Left lung (tissue), 10 donors: ENCODE data around the gene BRS3. TPM values are rescaled to one million over a fixed set of nuclear protein-coding genes. Genes with fewer than 3 reads are reported as not detected.

Experiments used
- ATAC-seq: fragments of 200-7000 bp; cut with Tn5 transposase; one replicate; pipeline ENCODE4 v1.9.1; 2020; ENCODE audit warnings: moderate library complexity
- DNase-seq, 4 donors: peaks; one replicate each; pipeline ENCODE4 v3.0.0-alpha.2; 2013 to 2020
- H3K27ac ChIP-seq, 2 donors: fragments of 200-600 bp; sonication (generic) in 1 of 2; one replicate each; pipeline versions ENCODE4 v1.5.0 to v1.8.0; 2020 to 2021
- H3K27me3 ChIP-seq, 2 donors: fragments of 200-600 bp; sonication (generic) in 1 of 2; one replicate each; pipeline versions ENCODE4 v1.5.0 to v1.8.0; 2020 to 2021
- H3K36me3 ChIP-seq, 2 donors: fragments of 200-600 bp; sonication (generic) in 1 of 2; one replicate each; pipeline versions ENCODE4 v1.5.0 to v1.8.0; 2020 to 2021
- H3K4me1 ChIP-seq, 2 donors: fragments of 200-600 bp; one replicate each; pipeline ENCODE4 v1.8.0; 2021
- H3K4me3 ChIP-seq, 2 donors: fragments of 200-600 bp; sonication (generic) in 1 of 2; one replicate each; pipeline versions ENCODE4 v1.5.0 to v1.8.0; 2020 to 2021; ENCODE audit warnings: mild to moderate bottlenecking in 1 of 2
- H3K9me3 ChIP-seq, 2 donors: fragments of 200-600 bp; sonication (generic) in 1 of 2; one replicate each; pipeline versions ENCODE4 v1.5.0 to v1.8.0; 2020 to 2021
- intact Hi-C, 2 donors: fragments of 100-400 bp; cut with DNase I; formaldehyde crosslinking; loops; one replicate each; pipeline versions ENCODE4 v1.11.2 to v1.14.2; 2022
- polyA plus RNA-seq, 6 donors: library from polyadenylated mRNA; unstranded; fragments of 120-200 nt; gene quantifications; one replicate each; pipeline ENCODE4 v1.2.1, GENCODE V29; 2013; ENCODE audit not compliant: insufficient read length in 6 of 6
- total RNA-seq, 2 donors: library from RNA; stranded (reverse); fragmentation: NEBNext Ultra II Directional; extraction: Animal tissue kit (Norgen Biotek cat#: 25700); gene quantifications; one replicate each; pipeline ENCODE4 v1.2.1, GENCODE V29; 2021
- TF ChIP-seq, protein P1 (sequence below), 2 donors: fragments of 200-600 bp; sonication (generic) in 1 of 2; IDR thresholded peaks; one replicate each; pipeline versions ENCODE4 v1.5.0 to v1.8.0; 2021; ENCODE audit warnings: antibody characterized with exemption in 2 of 2
- donor health status: DM: no; HTN: yes; CAD: no.
- donor health status: DM: no; HTN: no; CAD: no.

Gene BRS3
- total and polyA plus RNA-seq, 8 donors = 0.08 TPM; not detected in 7

DNA sequence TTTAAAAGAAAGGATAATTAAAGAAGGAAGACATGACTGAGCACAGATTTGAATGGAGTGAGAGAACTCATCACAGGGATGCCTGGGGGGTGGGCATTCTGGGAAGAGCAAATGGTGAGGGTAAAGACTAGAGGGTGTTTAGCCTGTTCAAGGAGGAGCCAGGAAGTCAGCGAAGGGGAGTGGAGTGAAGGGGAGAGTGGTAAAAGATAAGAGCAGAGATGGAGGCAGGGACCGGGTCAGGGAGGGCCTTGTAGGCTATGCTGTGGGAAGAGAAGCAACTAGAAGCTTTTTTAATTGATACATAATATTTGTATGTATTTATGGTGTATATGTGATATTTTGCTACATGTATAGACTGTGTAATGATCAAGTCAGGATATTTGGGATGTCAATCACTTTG is 42.0 kb downstream of the BRS3 start:
- Histone ChIP-seq H3K9me3 (no peaks in the 10 kb centered on the region), H3K36me3 (no peaks in the 10 kb centered on the region), H3K27ac (no peak overlapping the region), H3K4me3 (no peak overlapping the region), H3K4me1 (no peaks in the 10 kb centered on the region), H3K27me3 (no peaks in the 10 kb centered on the region)
- DNase-seq (no peak), ATAC-seq (no peak)
- TF ChIP-seq, protein P1, sequence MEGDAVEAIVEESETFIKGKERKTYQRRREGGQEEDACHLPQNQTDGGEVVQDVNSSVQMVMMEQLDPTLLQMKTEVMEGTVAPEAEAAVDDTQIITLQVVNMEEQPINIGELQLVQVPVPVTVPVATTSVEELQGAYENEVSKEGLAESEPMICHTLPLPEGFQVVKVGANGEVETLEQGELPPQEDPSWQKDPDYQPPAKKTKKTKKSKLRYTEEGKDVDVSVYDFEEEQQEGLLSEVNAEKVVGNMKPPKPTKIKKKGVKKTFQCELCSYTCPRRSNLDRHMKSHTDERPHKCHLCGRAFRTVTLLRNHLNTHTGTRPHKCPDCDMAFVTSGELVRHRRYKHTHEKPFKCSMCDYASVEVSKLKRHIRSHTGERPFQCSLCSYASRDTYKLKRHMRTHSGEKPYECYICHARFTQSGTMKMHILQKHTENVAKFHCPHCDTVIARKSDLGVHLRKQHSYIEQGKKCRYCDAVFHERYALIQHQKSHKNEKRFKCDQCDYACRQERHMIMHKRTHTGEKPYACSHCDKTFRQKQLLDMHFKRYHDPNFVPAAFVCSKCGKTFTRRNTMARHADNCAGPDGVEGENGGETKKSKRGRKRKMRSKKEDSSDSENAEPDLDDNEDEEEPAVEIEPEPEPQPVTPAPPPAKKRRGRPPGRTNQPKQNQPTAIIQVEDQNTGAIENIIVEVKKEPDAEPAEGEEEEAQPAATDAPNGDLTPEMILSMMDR (IDR thresholded peaks at IDR 0.05) = no peak
- intact Hi-C loops = no loop called here

DNA sequence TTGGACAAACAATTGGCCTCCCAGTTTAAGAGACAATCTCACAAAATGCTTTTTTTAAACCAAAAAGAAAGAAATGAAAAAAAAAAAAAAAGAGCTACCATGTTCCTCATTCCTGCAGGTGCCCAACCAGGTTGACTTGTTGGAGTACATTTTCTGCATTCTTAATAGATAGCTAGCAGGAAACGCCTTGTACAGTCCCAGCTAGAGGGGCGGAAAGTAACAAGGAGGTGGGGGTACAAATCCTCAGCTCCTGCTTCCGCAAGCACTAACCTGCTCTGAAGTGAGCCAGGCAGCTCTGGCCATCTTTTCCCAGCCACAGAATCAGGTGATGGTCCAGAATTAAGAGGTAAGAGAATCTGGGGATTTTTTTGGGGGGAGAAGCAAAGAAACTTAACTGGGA is 44.2 kb downstream of the BRS3 start, which contains the start of gene VGLL1:
VGLL1 (plus strand) TSS at position 265 of the 400 bp plus-strand sequence. CDS start 3,806 bp downstream, outside the sequence.
- ATAC-seq (peak; percentile 39), DNase-seq (peak in 1 of 4 donors; percentile 28)
- Histone ChIP-seq H3K4me1 (no peaks in the 10 kb centered on the region), H3K27me3 (no peaks in the 10 kb centered on the region), H3K27ac (no peak within 1 kb of the TSS), H3K9me3 (no peaks in the 10 kb centered on the region), H3K36me3 (no peaks in the 10 kb centered on the region), H3K4me3 (no peak within 1 kb of the TSS)
- intact Hi-C loops = no loop called here
- TF ChIP-seq, protein P1 (IDR thresholded peaks at IDR 0.05) = no peak

DNA sequence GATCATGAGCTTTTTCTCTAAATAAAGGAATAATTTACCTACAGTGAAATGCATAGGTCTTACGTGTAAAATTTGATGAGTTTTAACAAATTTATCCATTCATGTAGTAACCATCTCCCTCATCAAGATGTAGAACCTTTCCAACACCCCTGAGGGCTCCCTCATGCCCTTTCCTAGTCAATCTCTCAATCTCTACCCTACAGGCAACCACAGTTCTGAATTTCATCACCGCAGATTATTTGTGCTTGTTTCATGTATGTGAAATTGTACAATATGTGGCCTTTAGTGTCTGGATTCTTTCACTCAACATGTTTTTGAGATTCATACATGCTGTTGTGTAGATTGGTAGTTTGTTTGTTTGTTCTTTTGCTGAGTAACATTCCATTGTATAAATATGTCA is 46.4 kb downstream of the BRS3 start:
- TF ChIP-seq, protein P1 (IDR thresholded peaks at IDR 0.05) = no peak
- DNase-seq (no peak), ATAC-seq (no peak)
- intact Hi-C loops = no loop called here
- Histone ChIP-seq H3K27me3 (peaks cover 0 to 2% of the 10 kb centered on the region in 2 donors), H3K27ac (no peak overlapping the region), H3K9me3 (no peaks in the 10 kb centered on the region), H3K4me1 (no peaks in the 10 kb centered on the region), H3K36me3 (no peaks in the 10 kb centered on the region), H3K4me3 (no peak overlapping the region)

DNA sequence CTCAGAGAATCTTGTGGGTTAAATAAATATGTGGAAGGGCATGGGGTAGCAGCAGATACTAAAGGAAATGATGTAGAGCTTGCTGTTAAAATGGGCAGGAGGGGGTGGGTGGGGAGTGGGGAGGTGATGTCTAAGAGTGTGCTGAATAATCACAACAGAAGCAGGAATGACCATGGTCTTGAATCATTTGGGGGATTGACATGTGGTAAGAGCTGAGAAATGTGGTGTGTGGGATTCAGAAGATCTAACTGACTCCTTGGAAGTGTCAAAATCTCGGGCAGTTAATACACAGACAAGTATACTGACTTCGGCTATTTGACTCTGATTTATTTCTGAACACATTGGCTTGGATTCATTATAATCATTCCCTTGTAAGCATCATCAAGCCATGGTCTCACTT is 51.1 kb downstream of the BRS3 start:
- H3K27me3 ChIP-seq = peaks cover 0 to 2% of the 10 kb centered on the region in 2 donors
- H3K27ac ChIP-seq = no peak overlapping the region
- ATAC-seq (no peak), DNase-seq (no peak)
- no peaks in the 10 kb centered on the region for H3K36me3 ChIP-seq
- H3K4me3 ChIP-seq = no peak overlapping the region
- no peaks in the 10 kb centered on the region for H3K9me3 ChIP-seq
- no peaks in the 10 kb centered on the region for H3K4me1 ChIP-seq
- TF ChIP-seq, protein P1 (IDR thresholded peaks at IDR 0.05) = no peak
- intact Hi-C loops = no loop called here

DNA sequence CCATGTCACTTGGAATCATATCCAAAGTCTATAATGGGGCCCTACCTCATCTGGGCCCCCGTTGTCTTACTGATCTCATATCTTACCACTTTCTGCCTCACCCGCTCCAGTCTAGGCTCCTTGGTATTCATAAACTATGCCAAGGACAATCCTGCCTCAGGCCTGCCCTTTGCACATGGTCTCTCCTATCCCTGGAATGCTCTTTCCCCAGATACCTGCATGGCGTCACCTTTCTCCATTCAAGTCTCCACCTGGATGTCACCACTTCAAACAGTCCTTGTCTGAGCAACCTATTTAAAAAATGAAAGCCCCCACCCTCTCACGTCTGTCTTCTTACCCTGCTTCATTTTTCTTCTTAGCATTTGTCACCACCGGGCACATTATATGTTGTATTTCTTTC is 52.5 kb downstream of the BRS3 start:
- DNase-seq (no peak), ATAC-seq (no peak)
- H3K9me3 ChIP-seq = no peaks in the 10 kb centered on the region
- TF ChIP-seq, protein P1 (IDR thresholded peaks at IDR 0.05) = no peak
- no peak overlapping the region for H3K4me3 ChIP-seq
- peaks cover 0 to 2% of the 10 kb centered on the region in 2 donors for H3K27me3 ChIP-seq
- H3K4me1 ChIP-seq = no peaks in the 10 kb centered on the region
- H3K36me3 ChIP-seq = no peaks in the 10 kb centered on the region
- intact Hi-C loops = no loop called here
- no peak overlapping the region for H3K27ac ChIP-seq
